ENCODE results near the gene ROBO1. TPM values are rescaled to one million over a fixed set of nuclear protein-coding genes. Genes with fewer than 3 reads are reported as not detected.

The ROBO1 gene
- total and polyA plus RNA-seq, 2 of the 13 experiments (the other 11 are each of a cell fraction or from before 2014, with no cell fraction given) = 52.2 to 71.0 TPM

GRCh38 chr3:78858174-78858573 lies 909.6 kb downstream of the ROBO1 start:
- 70% methylated on average over 1 of the region's 1 CpG for WGBS (ENCODE audit: low lambda C conversion rate)
- H2AFZ ChIP-seq (ENCODE audit: low read length) = no peak overlapping the region
- intact Hi-C loops (cut with micrococcal nuclease; ENCODE audit: unreplicated experiment) (no loop called here), in situ Hi-C loops (cut with HindIII; ENCODE audit: extremely low pct_ligation_motif_present, low pct_unique_long_range_greater_than_20kb) (no loop called here)
- H4K20me1 ChIP-seq (ENCODE audit: insufficient read depth, low read length) = no peaks in the 10 kb centered on the region
- H3K36me3 ChIP-seq (replicated peaks in 1 of 2; ENCODE audit: control insufficient read depth in 1 of 2, insufficient read depth in 2 of 2, low read length in 2 of 2) = no peaks in the 10 kb centered on the region
- no peaks in the 10 kb centered on the region for H3K27me3 ChIP-seq (ENCODE audit: control insufficient read depth in 1 of 2, insufficient read depth in 2 of 2, low read length in 2 of 2)
- no peak overlapping the region for H3K4me2 ChIP-seq (ENCODE audit: low read depth, low read length)
- ATAC-seq (peak; percentile 77), FAIRE-seq (no peak), DNase-seq (ENCODE audit: low spot score) (no peak)
- peaks cover 46% of the 10 kb centered on the region for H3K79me2 ChIP-seq (ENCODE audit: insufficient read depth, low read length)
- no peak overlapping the region for H3K4me3 ChIP-seq (replicated peaks in 1 of 3; ENCODE audit: insufficient read depth in 1 of 3, low read depth in 2 of 3, low read length in 3 of 3)
- POLR2A ChIA-PET = interaction anchor here (0.8 to 2.0 kb wide), 3 partner anchors 14 to 161 kb away, joined by 3 to 6 read pairs (median 4); no protein-coding TSS in a partner anchor
- TF ChIP-seq GATAD2A (CRISPR knock-in tag; IDR thresholded peaks at IDR 0.05) (0 out of 2 replicates have a peak, but pooled peaks have one; percentile 2), ZBTB7A (CRISPR knock-in tag; IDR thresholded peaks at IDR 0.05) (no peak), HDAC2 (CRISPR knock-in tag; IDR thresholded peaks at IDR 0.05) (no peak), CC2D1A (CRISPR knock-in tag; IDR thresholded peaks at IDR 0.05) (no peak), ZNF883 (CRISPR knock-in tag; IDR thresholded peaks at IDR 0.05; ENCODE audit: not compliant biosample characterization) (no peak), NFE2 (CRISPR knock-in tag; IDR thresholded peaks at IDR 0.05) (no peak)
- no peak overlapping the region for H3K9ac ChIP-seq (ENCODE audit: insufficient read depth, low read depth, low read length)
- no peaks in the 10 kb centered on the region for H3K9me3 ChIP-seq (ENCODE audit: low read length)
- CTCF ChIA-PET (ENCODE audit: low intra/inter-chr PET ratio, low total read pairs) = no interaction called here
- BruUV-seq (replicated peaks) = no TSS peak
- no peak overlapping the region for H3K27ac ChIP-seq (ENCODE audit: extremely low read length, insufficient read depth, low read length)
- H3K4me1 ChIP-seq (ENCODE audit: insufficient read depth, low read length) = peaks cover 44% of the 10 kb centered on the region

- ChIA-PET CTCF (ENCODE audit: low intra/inter-chr PET ratio, low total read pairs) (no interaction called here), POLR2A (interaction anchor here (1.0 to 2.0 kb wide), 2 partner anchors 14 to 162 kb away, joined by 4 to 6 read pairs; no protein-coding TSS in a partner anchor)
- no peaks in the 10 kb centered on the region; a peak in 1 of 5 replicates for H3K36me3 ChIP-seq (replicated peaks in 1 of 2; ENCODE audit: control insufficient read depth in 1 of 2, insufficient read depth in 2 of 2, low read length in 2 of 2)
- H3K4me3 ChIP-seq (replicated peaks in 1 of 3; ENCODE audit: insufficient read depth in 1 of 3, low read depth in 2 of 3, low read length in 3 of 3) = no peak overlapping the region
- intact Hi-C loops (cut with micrococcal nuclease; ENCODE audit: unreplicated experiment) (no loop called here), in situ Hi-C loops (cut with HindIII; ENCODE audit: extremely low pct_ligation_motif_present, low pct_unique_long_range_greater_than_20kb) (no loop called here)
- no peaks in the 10 kb centered on the region for H3K27me3 ChIP-seq (ENCODE audit: control insufficient read depth in 1 of 2, insufficient read depth in 2 of 2, low read length in 2 of 2)
- no peak overlapping the region for H2AFZ ChIP-seq (ENCODE audit: low read length)
- peaks cover 47% of the 10 kb centered on the region for H3K79me2 ChIP-seq (ENCODE audit: insufficient read depth, low read length)
- H3K9ac ChIP-seq (ENCODE audit: insufficient read depth, low read depth, low read length) = no peak overlapping the region
- DNase-seq (ENCODE audit: low spot score) (no peak), ATAC-seq (peak; percentile 62), FAIRE-seq (peak; percentile 18)
- no peaks in the 10 kb centered on the region for H4K20me1 ChIP-seq (ENCODE audit: insufficient read depth, low read length)
- no peak overlapping the region for H3K27ac ChIP-seq (ENCODE audit: extremely low read length, insufficient read depth, low read length)
- no TSS peak for BruUV-seq (replicated peaks)
- H3K4me1 ChIP-seq (ENCODE audit: insufficient read depth, low read length) = peaks cover 39% of the 10 kb centered on the region
- 86% methylated on average over 6 of the region's 6 CpGs for WGBS (ENCODE audit: low lambda C conversion rate)
- no peak overlapping the region for H3K4me2 ChIP-seq (ENCODE audit: low read depth, low read length)
- no peaks in the 10 kb centered on the region for H3K9me3 ChIP-seq (ENCODE audit: low read length)
- TF ChIP-seq SOX5 (CRISPR knock-in tag; IDR thresholded peaks at IDR 0.05; ENCODE audit: borderline replicate concordance) (peak; percentile 17; the same call in 1 of the 2 replicates), MAFK (conservative IDR thresholded peaks at IDR 0.05 in 1 of 2, IDR thresholded peaks at IDR 0.05 in 1 of 2; ENCODE audit: low read length in 2 of 2) (peak; percentile 25; a peak in 2 of 4 replicates), RFX1 (IDR thresholded peaks at IDR 0.05) (no peak), SMC3 (IDR thresholded peaks at IDR 0.05; ENCODE audit: low read length) (peak; percentile 17), ZBED4 (CRISPR knock-in tag; IDR thresholded peaks at IDR 0.05; ENCODE audit: borderline replicate concordance) (no peak), SOX6 (IDR thresholded peaks at IDR 0.05) (no peak), SOX6 (CRISPR knock-in tag; IDR thresholded peaks at IDR 0.05) (peak; percentile 10; the same call in 1 of the 2 replicates), CTCF (CRISPR knock-in tag; IDR thresholded peaks at IDR 0.05) (peak; percentile 42; the same call in 1 of the 2 replicates), STAG1 (CRISPR knock-in tag; IDR thresholded peaks at IDR 0.05) (peak; percentile 57)
Observed at GRCh38 chr3:78857494-78858111, 910.2 kb downstream of the ROBO1 start.
